Sciatic nerve (tissue), 2 donors: ENCODE measurements around the gene USP49. TPM values are rescaled to one million over a fixed set of nuclear protein-coding genes. Genes with fewer than 3 reads are reported as not detected.

Experiments
- ATAC-seq: fragments of 200-7000 bp; cut with Tn5 transposase; one replicate; pipeline ENCODE4 v1.9.1; 2020; ENCODE audit warnings: mild to moderate bottlenecking, moderate library complexity
- DNase-seq: peaks from one replicate; pipeline ENCODE4 v3.0.0-alpha.2; 2020; ENCODE audit warnings: low spot score
- intact Hi-C: fragments of 100-400 bp; cut with DNase I; formaldehyde crosslinking; loops from one replicate; pipeline ENCODE4 v1.14.2; 2022
- total RNA-seq: library from RNA; stranded (reverse); fragmentation: NEBNext Ultra II Directional; extraction: Animal tissue kit (Norgen Biotek cat#: 25700); gene quantifications from one replicate; pipeline ENCODE4 v1.2.1, GENCODE V29; 2021
- donor health status: DM: no; HTN: no; CAD: no.
- donor health status: DM: no; HTN: no; CAD: no.

USP49 gene
- total RNA-seq, 1 donor from 2014 or later = 6.4 TPM

DNA sequence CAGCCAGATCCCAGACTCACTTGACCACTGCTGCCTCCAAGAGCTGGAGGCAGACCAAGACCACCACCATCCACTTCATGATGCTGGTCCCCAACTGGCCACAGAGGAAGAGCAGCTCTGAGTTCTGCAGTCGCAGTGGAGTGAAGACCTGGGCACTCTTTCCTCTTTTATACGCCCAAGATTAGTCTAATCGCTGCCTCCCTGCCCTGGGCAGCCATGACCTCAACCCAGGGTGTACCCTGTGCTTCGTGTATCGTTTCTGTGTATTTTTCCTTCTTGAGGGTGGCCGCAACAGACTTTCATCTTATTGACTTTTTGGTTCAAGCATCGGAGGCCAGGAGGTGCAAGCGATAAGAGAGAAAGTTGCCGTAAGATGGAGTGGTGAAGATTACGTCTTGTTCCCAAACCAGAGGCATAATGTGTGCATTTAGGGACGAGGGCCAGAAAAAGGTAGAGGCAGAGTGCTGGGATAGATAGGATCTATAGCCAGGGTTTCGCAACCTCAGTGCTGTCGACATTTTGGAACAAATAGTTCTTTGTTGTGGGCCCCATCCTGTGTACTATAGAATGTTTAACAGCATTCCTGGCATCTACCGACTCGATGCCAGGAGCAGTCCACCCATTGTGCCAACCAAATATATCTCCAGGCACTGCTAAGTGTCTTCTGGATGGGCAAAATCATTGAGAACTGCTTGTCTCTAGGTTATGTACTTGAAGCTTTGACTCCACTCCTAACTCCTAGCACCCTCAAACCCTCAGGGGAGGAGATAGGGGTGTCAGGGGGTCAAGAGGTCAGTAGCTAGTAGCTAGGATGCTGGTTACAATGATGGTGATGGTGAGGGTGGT is 147.7 kb downstream of the USP49 start, which contains the start of gene PGC:
Gene PGC, minus strand, starts transcription at position 142 of the 846 bp plus-strand sequence. Its CDS starts 63 bp downstream, at position 79.
- DNase-seq (no peak), ATAC-seq (no peak)
- intact Hi-C loops = no loop called here

DNA sequence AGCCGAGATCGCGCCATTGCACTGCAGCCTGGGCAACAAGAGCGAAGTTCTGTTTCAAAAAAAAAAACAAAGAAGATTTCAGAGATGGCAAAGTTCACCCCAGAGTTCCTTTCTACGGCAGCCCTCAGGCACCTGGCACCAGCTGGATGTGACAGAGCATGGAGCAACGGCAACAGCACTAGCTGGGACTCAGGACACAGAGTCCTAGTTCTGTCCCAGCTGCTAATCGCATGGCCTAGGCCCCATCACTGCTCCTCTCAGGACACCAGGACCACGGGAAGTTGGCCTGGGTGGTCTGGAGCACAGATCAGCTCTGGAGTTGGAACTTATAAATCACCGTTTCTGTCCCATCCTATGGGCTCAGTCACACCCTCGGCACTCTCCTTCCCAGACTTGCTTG is 149.1 kb downstream of the USP49 start:
- no peak for DNase-seq
- intact Hi-C loops = no loop called here
- no peak for ATAC-seq

DNA sequence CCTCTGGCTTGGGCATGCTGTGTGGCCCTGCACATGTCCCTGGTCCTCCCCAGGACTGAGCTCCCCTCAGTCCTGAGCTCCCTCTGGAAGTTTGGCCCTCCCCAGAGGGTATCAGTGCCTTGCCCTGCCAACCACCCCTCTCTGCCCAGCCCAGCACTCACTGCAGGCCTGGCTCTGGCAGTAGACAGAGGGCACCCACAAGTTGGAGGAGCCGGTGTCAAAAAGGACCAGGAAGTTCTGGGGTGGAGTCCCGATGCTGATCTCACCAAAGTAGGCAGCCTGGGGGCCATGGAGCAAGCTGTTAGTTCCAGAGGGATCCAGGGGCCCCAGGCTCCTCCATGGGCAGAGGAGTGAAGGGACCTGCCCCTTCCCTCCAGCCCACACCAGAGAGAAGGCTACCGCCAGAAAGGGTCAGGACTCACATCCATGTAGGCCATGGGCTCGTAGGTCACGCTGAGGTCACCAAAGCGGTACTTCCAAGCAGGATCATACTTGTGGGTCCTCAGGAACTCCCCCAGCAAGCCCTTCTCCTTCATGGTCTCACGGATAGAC is 150.9 kb downstream of the USP49 start:
- intact Hi-C loops = no loop called here

DNA sequence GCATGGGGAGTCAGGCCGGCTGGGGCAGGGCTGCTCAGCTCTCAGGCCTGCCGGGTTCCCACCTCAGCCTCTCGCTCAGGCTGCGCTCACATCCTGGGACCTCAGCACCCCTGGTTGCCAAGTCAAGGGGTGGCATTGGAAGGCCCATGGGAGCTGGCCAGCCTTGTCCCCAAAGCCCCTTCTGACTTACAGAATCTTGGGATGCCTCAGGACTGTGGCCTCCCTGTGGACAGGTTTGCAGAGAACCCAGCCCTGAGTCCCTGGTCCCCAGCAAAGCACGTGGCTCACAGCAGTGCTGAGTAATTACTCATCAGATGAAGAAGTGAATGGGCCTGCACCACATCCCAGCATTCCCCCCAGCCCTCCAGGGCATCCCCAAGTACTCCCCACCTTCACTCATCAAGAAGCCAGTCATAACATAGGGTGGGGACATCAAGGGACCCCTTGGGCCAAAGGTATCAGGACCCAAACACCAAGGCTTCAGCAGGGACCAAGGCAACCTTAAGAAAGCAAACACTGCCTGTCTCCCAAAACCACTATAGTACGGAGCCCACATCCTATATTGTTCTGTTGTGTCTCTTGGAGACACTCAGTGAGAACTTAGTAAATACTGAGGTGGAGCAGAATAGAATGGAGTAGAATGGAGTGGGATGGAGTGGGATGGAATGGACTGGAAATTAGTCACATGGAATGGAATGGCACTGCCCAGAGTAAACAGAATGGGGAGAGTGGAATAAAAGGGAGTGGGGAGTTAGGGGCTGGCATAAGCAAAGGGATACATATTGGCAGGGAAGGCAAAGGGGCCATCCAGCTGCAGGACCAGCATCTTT is 151.6 kb downstream of the USP49 start:
- DNase-seq = no peak
- intact Hi-C loops = no loop called here
- ATAC-seq = no peak

More for the DNA sequence above, 150.9 kb downstream of the USP49 start:
- ATAC-seq (no peak), DNase-seq (no peak)

DNA sequence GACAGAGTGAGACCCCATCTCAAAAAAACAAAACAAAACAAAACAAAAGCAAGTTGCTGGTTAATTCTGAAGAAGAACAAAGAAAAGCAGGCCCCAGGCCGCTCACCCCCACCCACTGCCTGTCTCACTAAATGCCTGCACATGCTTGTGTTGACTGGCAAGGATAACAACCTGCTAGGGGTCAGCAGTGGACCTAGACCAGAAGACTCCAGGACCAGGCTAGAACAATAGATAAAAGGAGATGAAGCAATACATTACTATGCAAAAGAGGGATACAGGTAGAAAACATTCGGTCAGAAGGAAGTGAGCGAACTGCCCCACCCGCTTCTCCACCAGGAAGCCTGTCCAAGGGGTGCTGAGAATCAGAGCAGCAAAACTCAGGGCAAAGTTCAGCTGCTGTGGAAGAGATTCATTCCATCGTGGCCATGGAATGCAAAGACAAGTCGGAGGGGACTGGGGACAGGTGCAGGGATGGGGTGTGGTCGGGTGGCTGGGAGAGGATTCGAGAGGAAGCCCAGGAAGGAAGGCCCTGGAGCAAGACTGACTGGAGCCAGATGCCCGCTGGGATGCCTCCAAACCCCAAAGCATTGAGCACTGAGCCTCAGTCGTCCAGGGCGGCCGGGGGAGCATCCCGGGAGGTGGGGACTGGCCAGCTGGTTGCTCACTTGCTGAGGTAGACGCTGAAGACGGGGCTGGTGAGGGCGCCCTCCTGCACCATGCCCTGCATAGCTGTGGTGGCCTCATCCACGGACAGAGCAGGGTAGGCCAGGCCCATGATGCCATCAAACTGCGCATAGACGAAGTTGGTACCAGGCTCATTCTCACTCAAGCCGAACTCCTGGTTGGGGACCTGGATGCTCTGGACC is 153.3 kb downstream of the USP49 start:
- intact Hi-C loops = no loop called here
- no peak for DNase-seq
- no peak for ATAC-seq

DNA sequence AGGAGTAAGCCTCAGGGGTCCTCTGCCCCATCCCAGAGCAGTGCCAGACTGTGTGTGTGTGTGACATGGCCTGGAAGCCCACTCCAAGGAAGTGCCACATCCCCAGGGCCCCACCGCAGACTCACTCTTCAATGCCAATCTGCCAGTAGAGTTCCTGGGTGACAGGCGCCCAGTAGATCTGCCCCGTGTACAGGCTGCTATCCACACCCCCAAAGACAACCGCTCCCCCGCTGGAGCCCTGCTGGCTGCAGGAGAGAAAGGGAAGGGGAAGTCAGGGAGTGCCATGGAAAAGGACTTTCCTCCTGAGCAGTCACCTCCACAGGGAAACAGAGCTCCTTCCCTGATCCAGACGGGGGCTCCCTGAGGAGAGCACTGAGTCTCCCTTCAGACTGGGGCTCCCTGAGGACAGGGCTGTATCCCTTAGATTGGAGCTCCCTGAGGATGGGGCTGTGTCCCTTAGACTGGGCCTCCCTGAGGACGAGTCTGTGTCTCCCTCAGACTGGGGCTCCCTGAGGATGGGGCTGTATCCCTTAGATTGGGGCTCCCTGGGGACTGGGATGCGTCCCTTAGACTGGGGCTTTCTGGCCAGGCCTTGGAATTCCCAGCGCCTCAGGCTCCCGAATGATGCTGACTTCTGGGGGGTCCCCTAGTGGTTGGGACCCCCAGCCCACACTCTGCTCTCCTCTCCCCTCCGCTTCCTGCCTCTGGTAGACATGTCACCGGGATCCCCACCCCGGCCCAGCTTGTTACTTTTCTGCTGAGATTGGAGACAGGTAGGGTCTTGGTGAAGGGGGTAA is 154.6 kb downstream of the USP49 start:
- intact Hi-C loops = no loop called here
- DNase-seq (no peak), ATAC-seq (no peak)

Other genes with a start within 250 kb of the USP49 start
- 35.5 TPM for gene TFEB, start 159.8 kb downstream of the USP49 start, total RNA-seq
- 0.27 TPM for gene PGC, start 148.0 kb downstream of the USP49 start, total RNA-seq
- 6.5 TPM for gene FRS3, start 115.5 kb downstream of the USP49 start, total RNA-seq
- 9.0 TPM for gene PRICKLE4, start 114.6 kb downstream of the USP49 start, total RNA-seq
- gene TOMM6, start 107.7 kb downstream of the USP49 start, total RNA-seq = 97.3 TPM
- 14.6 TPM for gene MED20, start 25.8 kb upstream of the USP49 start, total RNA-seq
- 16.0 TPM for gene BYSL, start 26.1 kb upstream of the USP49 start, total RNA-seq
- gene CCND3, start 46.4 kb upstream of the USP49 start, total RNA-seq = 62.9 TPM
- gene TAF8, start 155.1 kb upstream of the USP49 start, total RNA-seq = 28.6 TPM
- 2.6 TPM for gene C6orf132, start 247.2 kb upstream of the USP49 start, total RNA-seq